Muscle of back (tissue), 13 donors: ENCODE data around the gene ALPK3. TPM values are rescaled to one million over a fixed set of nuclear protein-coding genes. Genes with fewer than 3 reads are reported as not detected.
A peak's percentile ranks its signal among the peaks of the same experiment; 100 is the strongest.

Experiments
- DNase-seq, 3 donors: peaks; one replicate each; pipeline versions ENCODE4 v3.0.0 to v3.0.0-alpha.2; 2013
- long read RNA-seq, 9 donors: transcript quantifications; one replicate each; lab custom pipeline, GENCODE V29; 2026
- polyA plus RNA-seq, 10 donors: library from polyadenylated mRNA; unstranded; fragments of 120-200 nt; gene quantifications; one replicate each; pipeline ENCODE4 v1.2.1, GENCODE V29; 2013; ENCODE audit not compliant: insufficient read length in 10 of 10

The ALPK3 gene, protein sequence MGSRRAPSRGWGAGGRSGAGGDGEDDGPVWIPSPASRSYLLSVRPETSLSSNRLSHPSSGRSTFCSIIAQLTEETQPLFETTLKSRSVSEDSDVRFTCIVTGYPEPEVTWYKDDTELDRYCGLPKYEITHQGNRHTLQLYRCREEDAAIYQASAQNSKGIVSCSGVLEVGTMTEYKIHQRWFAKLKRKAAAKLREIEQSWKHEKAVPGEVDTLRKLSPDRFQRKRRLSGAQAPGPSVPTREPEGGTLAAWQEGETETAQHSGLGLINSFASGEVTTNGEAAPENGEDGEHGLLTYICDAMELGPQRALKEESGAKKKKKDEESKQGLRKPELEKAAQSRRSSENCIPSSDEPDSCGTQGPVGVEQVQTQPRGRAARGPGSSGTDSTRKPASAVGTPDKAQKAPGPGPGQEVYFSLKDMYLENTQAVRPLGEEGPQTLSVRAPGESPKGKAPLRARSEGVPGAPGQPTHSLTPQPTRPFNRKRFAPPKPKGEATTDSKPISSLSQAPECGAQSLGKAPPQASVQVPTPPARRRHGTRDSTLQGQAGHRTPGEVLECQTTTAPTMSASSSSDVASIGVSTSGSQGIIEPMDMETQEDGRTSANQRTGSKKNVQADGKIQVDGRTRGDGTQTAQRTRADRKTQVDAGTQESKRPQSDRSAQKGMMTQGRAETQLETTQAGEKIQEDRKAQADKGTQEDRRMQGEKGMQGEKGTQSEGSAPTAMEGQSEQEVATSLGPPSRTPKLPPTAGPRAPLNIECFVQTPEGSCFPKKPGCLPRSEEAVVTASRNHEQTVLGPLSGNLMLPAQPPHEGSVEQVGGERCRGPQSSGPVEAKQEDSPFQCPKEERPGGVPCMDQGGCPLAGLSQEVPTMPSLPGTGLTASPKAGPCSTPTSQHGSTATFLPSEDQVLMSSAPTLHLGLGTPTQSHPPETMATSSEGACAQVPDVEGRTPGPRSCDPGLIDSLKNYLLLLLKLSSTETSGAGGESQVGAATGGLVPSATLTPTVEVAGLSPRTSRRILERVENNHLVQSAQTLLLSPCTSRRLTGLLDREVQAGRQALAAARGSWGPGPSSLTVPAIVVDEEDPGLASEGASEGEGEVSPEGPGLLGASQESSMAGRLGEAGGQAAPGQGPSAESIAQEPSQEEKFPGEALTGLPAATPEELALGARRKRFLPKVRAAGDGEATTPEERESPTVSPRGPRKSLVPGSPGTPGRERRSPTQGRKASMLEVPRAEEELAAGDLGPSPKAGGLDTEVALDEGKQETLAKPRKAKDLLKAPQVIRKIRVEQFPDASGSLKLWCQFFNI (N-terminal part only)
- 10 to 100 TPM; 44.0 to 99.6 (median 79.3) TPM for polyA plus RNA-seq
- long read RNA-seq, donor 1, full-length matches to known transcripts = 2 of 37 reads
- long read RNA-seq, donor 1, partial matches to known transcripts = 35 of 37 reads
- long read RNA-seq, donor 1, other reads (novel, unspliced or antisense) = 0 of 37 reads
- long read RNA-seq, donor 2, full-length matches to known transcripts = 2 of 55 reads
- long read RNA-seq, donor 2, partial matches to known transcripts = 53 of 55 reads
- long read RNA-seq, donor 2, other reads (novel, unspliced or antisense) = 0 of 55 reads
- long read RNA-seq, donor 3 = 0 reads
- long read RNA-seq, donor 4, full-length matches to known transcripts = 3 of 37 reads
- long read RNA-seq, donor 4, partial matches to known transcripts = 34 of 37 reads
- long read RNA-seq, donor 4, other reads (novel, unspliced or antisense) = 0 of 37 reads
- long read RNA-seq, donor 5, partial matches to known transcripts = 47 of 50 reads
- long read RNA-seq, donor 5, other reads (novel, unspliced or antisense) = 0 of 50 reads
- long read RNA-seq, donor 6, full-length matches to known transcripts = 2 of 44 reads
- long read RNA-seq, donor 6, partial matches to known transcripts = 42 of 44 reads
- long read RNA-seq, donor 6, other reads (novel, unspliced or antisense) = 0 of 44 reads
- long read RNA-seq, donor 7, full-length matches to known transcripts = 3 of 30 reads
- long read RNA-seq, donor 7, partial matches to known transcripts = 27 of 30 reads
- long read RNA-seq, donor 7, other reads (novel, unspliced or antisense) = 0 of 30 reads
- long read RNA-seq, donor 8, partial matches to known transcripts = 5 of 6 reads
- long read RNA-seq, donor 8, other reads (novel, unspliced or antisense) = 0 of 6 reads
- long read RNA-seq, donor 9 = 0 reads

- peak in 2 of 3 donors; percentile 73 to 82 for DNase-seq
Measured at GRCh38 chr15:84816694-84817465, at the start of gene ALPK3. TSS of gene ALPK3 (plus strand) at chr15:84817356. CDS start at chr15:84817453, 97 bp downstream.

DNA sequence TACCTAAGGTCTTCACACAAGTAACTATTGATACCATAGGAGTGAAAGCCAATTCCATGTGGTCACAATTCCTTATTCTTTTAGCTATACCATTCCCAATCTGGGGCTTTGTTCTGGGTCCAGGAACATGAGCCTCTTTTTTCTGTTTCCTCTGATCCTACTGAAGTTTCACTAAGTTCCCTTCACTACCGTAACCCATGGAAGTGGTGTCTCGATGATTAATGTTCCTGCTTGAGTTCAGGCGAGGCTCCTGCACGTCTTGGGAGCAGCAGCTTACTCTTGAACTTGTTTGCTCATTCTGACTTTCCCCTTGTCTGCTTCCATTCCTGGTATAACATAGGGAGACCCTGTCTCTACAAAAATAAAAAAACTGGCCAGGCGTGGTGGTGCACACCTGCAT, 45.1 kb upstream of the ALPK3 start:
- no peak for DNase-seq

- DNase-seq = no peak
Measured at GRCh38 chr15:84772467-84772866, 44.7 kb upstream of the ALPK3 start.

DNA sequence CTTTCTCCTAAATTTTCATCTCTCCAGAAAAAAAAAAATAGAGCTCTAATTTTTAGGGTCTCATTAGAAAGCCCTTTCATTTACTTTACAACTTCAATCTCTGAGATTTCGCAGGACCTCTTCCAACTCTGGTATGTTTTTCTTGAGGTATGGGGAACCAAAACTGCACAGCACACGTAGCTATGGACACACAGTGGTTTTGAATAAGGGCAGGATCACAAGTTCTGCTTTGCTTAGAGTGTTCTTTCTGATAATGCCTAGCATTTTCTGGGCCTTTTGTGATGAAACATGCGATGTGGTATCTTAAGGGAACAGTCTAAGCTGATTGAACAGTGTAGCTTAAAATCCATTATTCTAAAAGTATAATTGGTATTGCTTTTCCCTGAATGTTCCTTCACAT, 43.4 kb upstream of the ALPK3 start:
- no peak for DNase-seq

GRCh38 chr15:84775867-84776449, 41.2 kb upstream of the ALPK3 start:
- no peak for DNase-seq

DNA sequence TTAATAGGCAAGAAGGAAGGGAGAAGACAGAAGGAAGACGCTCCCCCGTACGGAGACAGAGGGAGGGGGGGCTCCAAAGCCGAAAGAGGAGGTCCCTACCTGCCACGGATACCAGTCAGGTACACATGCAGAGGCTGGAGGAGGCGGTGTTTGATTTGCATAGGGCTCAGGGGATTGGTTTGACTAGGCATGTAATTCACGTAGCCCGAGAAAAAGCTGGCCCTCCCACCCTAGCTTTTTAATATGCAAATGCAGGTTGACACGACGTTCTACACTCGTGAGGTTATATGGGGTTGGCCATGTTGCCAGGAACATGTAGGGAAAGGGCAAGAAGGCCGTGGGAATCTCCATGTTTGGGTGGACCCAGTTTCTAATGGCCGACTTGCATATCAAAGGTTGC, 39.0 kb upstream of the ALPK3 start:
- no peak for DNase-seq

GRCh38 chr15:84780492-84780891, 36.7 kb upstream of the ALPK3 start:
- DNase-seq = no peak

- DNase-seq = no peak
Measured at GRCh38 chr15:84781495-84781894, 35.7 kb upstream of the ALPK3 start.

DNA sequence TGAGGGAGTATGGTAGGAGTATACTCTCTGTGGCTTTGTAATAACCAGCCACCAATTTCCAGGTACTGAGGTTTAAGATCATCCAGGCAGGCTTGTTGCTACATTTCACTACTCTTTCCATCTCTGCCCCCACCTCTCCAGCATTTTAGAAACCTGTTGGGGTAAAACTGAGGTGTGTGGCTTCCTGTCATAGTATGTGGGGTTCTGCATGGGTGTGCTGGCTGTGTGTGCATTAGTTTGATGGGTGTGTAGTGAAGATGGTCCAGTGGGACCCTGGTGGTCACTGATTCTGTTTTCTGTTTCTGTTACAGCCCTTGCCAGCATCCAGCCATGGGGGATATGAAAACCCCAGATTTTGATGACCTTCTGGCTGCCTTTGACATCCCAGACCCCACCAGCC, 34.8 kb upstream of the ALPK3 start:
- DNase-seq = no peak

DNA sequence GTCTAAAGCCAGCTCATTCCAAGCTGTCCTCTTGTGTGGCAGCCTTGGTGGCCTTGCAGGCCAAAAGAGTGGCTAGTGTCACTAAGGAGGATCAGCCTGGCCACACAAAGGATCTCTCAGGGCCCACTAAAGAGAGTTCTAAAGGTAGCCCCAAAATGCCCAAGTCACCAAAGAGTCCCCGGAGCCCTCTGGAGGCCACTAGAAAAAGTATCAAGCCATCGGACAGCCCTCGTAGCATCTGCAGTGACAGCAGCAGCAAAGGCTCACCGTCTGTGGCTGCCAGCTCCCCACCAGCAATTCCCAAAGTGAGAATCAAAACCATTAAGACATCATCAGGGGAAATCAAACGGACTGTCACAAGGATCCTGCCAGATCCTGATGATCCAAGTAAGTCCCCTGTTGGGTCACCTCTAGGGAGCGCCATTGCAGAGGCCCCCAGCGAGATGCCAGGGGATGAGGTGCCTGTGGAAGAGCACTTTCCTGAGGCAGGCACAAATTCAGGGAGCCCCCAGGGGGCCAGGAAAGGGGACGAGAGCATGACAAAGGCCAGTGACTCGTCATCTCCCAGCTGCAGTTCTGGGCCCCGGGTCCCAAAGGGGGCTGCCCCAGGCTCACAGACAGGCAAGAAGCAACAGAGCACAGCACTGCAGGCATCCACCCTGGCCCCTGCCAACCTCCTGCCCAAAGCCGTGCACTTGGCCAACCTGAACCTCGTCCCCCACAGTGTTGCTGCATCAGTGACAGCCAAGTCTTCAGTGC, 33.5 kb upstream of the ALPK3 start:
- no peak for DNase-seq

DNA sequence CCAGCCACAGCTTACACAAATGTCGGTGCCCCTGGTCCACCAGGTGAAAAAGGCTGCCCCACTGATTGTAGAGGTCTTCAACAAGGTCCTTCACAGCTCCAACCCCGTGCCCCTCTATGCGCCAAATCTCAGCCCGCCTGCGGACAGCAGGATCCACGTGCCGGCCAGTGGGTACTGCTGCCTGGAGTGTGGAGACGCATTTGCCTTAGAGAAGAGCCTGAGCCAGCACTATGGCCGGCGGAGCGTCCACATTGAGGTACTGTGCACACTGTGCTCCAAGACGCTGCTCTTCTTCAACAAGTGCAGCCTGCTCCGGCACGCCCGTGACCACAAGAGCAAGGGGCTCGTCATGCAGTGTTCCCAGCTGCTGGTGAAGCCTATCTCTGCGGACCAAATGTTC, 32.9 kb upstream of the ALPK3 start:
- no peak for DNase-seq

DNA sequence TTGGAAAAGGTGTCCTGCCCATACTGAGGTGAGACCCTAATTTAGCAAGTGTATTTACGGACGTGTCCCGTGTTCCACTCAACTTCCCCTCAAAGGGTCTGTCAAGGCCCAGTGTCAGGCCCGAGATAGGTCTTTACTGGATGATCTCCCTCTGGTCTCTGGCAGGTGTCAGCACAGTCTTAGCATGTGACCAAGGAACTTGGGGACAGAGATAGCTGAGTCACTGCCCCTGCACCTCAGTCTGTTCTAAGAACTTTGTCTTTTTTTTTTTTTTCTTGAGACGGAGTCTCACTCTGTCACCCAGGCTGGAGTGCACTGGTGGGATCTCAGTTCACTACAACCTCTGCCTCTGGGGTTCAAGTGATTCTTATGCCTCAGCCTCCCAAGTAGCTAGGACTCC, 32.1 kb upstream of the ALPK3 start:
- DNase-seq = no peak

DNA sequence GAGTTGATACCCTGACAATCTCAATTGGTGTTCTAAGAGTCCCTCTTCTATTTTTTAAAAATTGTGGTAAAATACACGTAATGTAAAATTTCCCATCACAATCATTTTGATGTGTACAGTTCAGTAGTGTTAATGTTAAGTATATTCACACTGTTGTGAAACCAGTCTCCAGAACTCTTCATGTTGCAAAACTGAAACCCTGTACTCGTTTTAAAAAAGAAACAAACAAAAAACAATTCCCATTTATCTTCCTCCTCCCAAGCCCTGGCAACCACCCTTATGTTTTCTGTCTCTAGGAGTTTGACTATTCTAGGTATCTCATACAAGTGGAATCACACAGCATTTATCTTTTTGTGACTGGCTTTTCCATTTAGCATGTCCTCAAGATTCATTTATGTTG, 28.7 kb upstream of the ALPK3 start:
- no peak for DNase-seq

- no peak for DNase-seq
Measured at GRCh38 chr15:84789762-84790161, 27.4 kb upstream of the ALPK3 start.

- no peak for DNase-seq
Measured at GRCh38 chr15:84790676-84791075, 26.5 kb upstream of the ALPK3 start.

DNA sequence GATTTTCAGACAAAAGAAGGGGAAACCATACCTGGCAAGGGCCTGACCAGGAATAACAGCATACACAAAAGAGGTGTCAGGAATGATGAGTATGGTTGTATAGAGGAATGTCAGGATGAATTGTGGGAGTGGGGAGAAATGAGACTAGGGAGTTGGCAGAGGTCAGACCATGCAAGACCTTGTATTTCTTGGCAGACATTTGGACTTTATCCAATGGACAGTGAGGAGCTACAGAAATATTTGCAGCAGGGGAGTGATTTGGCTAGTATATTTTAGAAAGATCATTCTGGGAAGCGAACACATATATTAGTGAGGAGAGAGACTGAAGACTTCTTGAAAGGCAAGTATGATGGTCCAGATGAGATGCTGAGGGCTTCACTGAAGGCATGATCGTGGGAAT, 25.4 kb upstream of the ALPK3 start:
- no peak for DNase-seq

- no peak for DNase-seq
Measured at GRCh38 chr15:84793431-84794161, 23.6 kb upstream of the ALPK3 start.
